ENCODE results near the gene BCAP31.
A peak's percentile ranks its signal among the peaks of the same experiment; 100 is the strongest.

BCAP31 gene

GRCh38 chrX:153665726-153666306 lies 58.4 kb downstream of the BCAP31 start:
- TF ChIP-seq CTCF (conservative IDR thresholded peaks at IDR 0.05; ENCODE audit: low read depth, low read length) = no peak
- no peak for DNase-seq (ENCODE audit: low read depth)

GRCh38 chrX:153662266-153662665 lies 61.9 kb downstream of the BCAP31 start:
- peak; percentile 59 for TF ChIP-seq CTCF (conservative IDR thresholded peaks at IDR 0.05; ENCODE audit: low read depth, low read length)
- DNase-seq (ENCODE audit: low read depth) = peak; percentile 39
- H3K4me3 ChIP-seq (ENCODE audit: low read depth, low read length) = no peak overlapping the region

More at GRCh38 chrX:153665726-153666306, 58.4 kb downstream of the BCAP31 start:
- H3K4me3 ChIP-seq (ENCODE audit: low read depth, low read length) = no peak overlapping the region

GRCh38 chrX:153659268-153659667 lies 64.9 kb downstream of the BCAP31 start:
- no peak for TF ChIP-seq CTCF (conservative IDR thresholded peaks at IDR 0.05; ENCODE audit: low read depth, low read length)
- DNase-seq (ENCODE audit: low read depth) = no peak
- H3K4me3 ChIP-seq (ENCODE audit: low read depth, low read length) = no peak overlapping the region

GRCh38 chrX:153657161-153657560 lies 67.0 kb downstream of the BCAP31 start:
- H3K4me3 ChIP-seq (ENCODE audit: low read depth, low read length) = no peak overlapping the region
- TF ChIP-seq CTCF (conservative IDR thresholded peaks at IDR 0.05; ENCODE audit: low read depth, low read length) = no peak
- DNase-seq (ENCODE audit: low read depth) = no peak

GRCh38 chrX:153653556-153653955 lies 70.6 kb downstream of the BCAP31 start:
- TF ChIP-seq CTCF (conservative IDR thresholded peaks at IDR 0.05; ENCODE audit: low read depth, low read length) = no peak
- no peak overlapping the region for H3K4me3 ChIP-seq (ENCODE audit: low read depth, low read length)
- no peak for DNase-seq (ENCODE audit: low read depth)

- TF ChIP-seq CTCF (conservative IDR thresholded peaks at IDR 0.05; ENCODE audit: low read depth, low read length) = peak; percentile 38
- DNase-seq (ENCODE audit: low read depth) = no peak
- H3K4me3 ChIP-seq (ENCODE audit: low read depth, low read length) = no peak overlapping the region
Observed at GRCh38 chrX:153651540-153652079, 72.6 kb downstream of the BCAP31 start.

- no peak for TF ChIP-seq CTCF (conservative IDR thresholded peaks at IDR 0.05; ENCODE audit: low read depth, low read length)
- H3K4me3 ChIP-seq (ENCODE audit: low read depth, low read length) = no peak overlapping the region
- DNase-seq (ENCODE audit: low read depth) = no peak
Observed at GRCh38 chrX:153650959-153651358, 73.2 kb downstream of the BCAP31 start.

All from choroid plexus epithelial cell (primary cell).